Suprapubic skin (tissue), 4 donors: ENCODE results near the gene KCNA3.

Experiments
- CTCF ChIP-seq, 2 donors: fragments of 200-600 bp in 1 of 2; fragments of 450-650 bp in 1 of 2; sonication (generic) in 1 of 2; IDR thresholded peaks; one replicate each; pipeline ENCODE4 v1.5.1; 2016 to 2019; ENCODE audit warnings: antibody characterized with exemption in 2 of 2, mild to moderate bottlenecking in 1 of 2, moderate library complexity in 1 of 2
- EP300 ChIP-seq: sonication (generic); formaldehyde crosslinking; IDR thresholded peaks from one replicate; pipeline ENCODE4 v1.6.1; 2017; ENCODE audit warnings: antibody characterized with exemption
- POLR2A ChIP-seq, 2 donors: fragments of 450-650 bp; IDR thresholded peaks; one replicate each; pipeline ENCODE4 v1.6.1; 2017; ENCODE audit warnings: antibody characterized with exemption in 2 of 2, mild to moderate bottlenecking in 2 of 2, moderate library complexity in 2 of 2
- POLR2AphosphoS5 ChIP-seq, 3 donors: sonication (generic); formaldehyde crosslinking; IDR thresholded peaks; one replicate each; pipeline ENCODE4 v1.6.1; 2017; ENCODE audit warnings: antibody characterized with exemption in 3 of 3

- TF ChIP-seq CTCF (IDR thresholded peaks at IDR 0.05) (no peak), POLR2AphosphoS5 (IDR thresholded peaks at IDR 0.05) (no peak), POLR2A (IDR thresholded peaks at IDR 0.05) (no peak), EP300 (no peak)
These were observed 5.4 kb upstream of the KCNA3 start for GRCh38 chr1:110680036-110680735.
